Natural killer cell (primary cell): ENCODE data around the gene ARCN1. TPM values are rescaled to one million over a fixed set of nuclear protein-coding genes. Genes with fewer than 3 reads are reported as not detected.

Source experiments
- ATAC-seq, 3 donors: fragments of 150-1000 bp in 2 of 3; fragments of 200-7000 bp in 1 of 3; cut with Tn5 transposase; 1 replicate in 1 of 3; 2 replicates in 2 of 3; pipeline ENCODE4 v1.10.0; 2021; ENCODE audit warnings: mild to moderate bottlenecking in 2 of 3, moderate library complexity in 2 of 3
- DNase-seq, 2 donors: peaks; one replicate each; pipeline versions ENCODE4 v3.0.0 to v3.0.0-alpha.2; 2013 to 2021; ENCODE audit warnings: mixed read lengths in 1 of 2
- H3K27ac ChIP-seq: one replicate; pipeline ENCODE4 v1.5.1; 2013; ENCODE audit warnings: mild to moderate bottlenecking, low read length
- H3K27me3 ChIP-seq: one replicate; pipeline ENCODE4 v1.6.1; 2013; ENCODE audit warnings: low read length; ENCODE audit not compliant: control insufficient read depth, insufficient read depth
- H3K36me3 ChIP-seq: one replicate; pipeline ENCODE4 v1.6.1; 2013; ENCODE audit warnings: low read length; ENCODE audit not compliant: control insufficient read depth, insufficient read depth
- H3K4me1 ChIP-seq: one replicate; pipeline ENCODE4 v1.6.1; 2013; ENCODE audit warnings: low read length; ENCODE audit not compliant: control insufficient read depth, insufficient read depth
- H3K4me3 ChIP-seq: one replicate; pipeline ENCODE4 v1.5.1; 2013; ENCODE audit warnings: low read length
- H3K9me3 ChIP-seq: one replicate; pipeline ENCODE4 v1.6.1; 2013; ENCODE audit warnings: low read length; ENCODE audit not compliant: control insufficient read depth, insufficient read depth
- H3K27ac Mint-ChIP-seq, 2 donors: one replicate each; pipeline ENCODE4 v1.8.0; 2022; ENCODE audit warnings: mild to moderate bottlenecking in 2 of 2, mixed read lengths in 2 of 2, moderate library complexity in 1 of 2
- H3K27me3 Mint-ChIP-seq, 2 donors: one replicate each; pipeline ENCODE4 v1.8.0; 2022; ENCODE audit warnings: low read depth in 2 of 2, mixed read lengths in 2 of 2
- H3K36me3 Mint-ChIP-seq: one replicate; pipeline ENCODE4 v1.8.0; 2022; ENCODE audit warnings: mixed read lengths
- H3K4me1 Mint-ChIP-seq, 2 donors: one replicate each; pipeline ENCODE4 v1.8.0; 2022; ENCODE audit warnings: mixed read lengths in 2 of 2
- H3K4me3 Mint-ChIP-seq: one replicate; pipeline ENCODE4 v1.8.0; 2022; ENCODE audit warnings: mild to moderate bottlenecking, moderate library complexity, mixed read lengths
- H3K9me3 Mint-ChIP-seq, 2 donors: one replicate each; pipeline ENCODE4 v1.8.0; 2022; ENCODE audit warnings: mixed read lengths in 2 of 2
- WGBS: methylation state at CpG from one replicate; pipeline ENCODE4 v1.1.7; 2013; ENCODE audit warnings: missing lambda C conversion rate; ENCODE audit not compliant: insufficient coverage; 5-methylcytosine and 5-hydroxymethylcytosine counted together
- intact Hi-C: fragments of 100-400 bp; cut with micrococcal nuclease; formaldehyde crosslinking; loops from one replicate; pipeline ENCODE4 v1.14.2; 2022
- total RNA-seq, 4 donors: library from RNA; stranded (reverse); fragments of 120-200 nt in 1 of 4; gene quantifications; one replicate each; pipeline versions ENCODE4 v1.2.3 to v1.2.4, GENCODE V29; 2013 to 2022
- TF ChIP-seq, protein P1 (sequence below): fragments of 200-600 bp; IDR thresholded peaks from one replicate; pipeline ENCODE4 v1.8.0; 2022; ENCODE audit warnings: antibody characterized with exemption

ARCN1 gene
- total RNA-seq, 3 donors from 2014 or later (not counting 1 experiment from before 2014, with no cell fraction given), result 72.9 to 88.6 (median 88.4) TPM

DNA sequence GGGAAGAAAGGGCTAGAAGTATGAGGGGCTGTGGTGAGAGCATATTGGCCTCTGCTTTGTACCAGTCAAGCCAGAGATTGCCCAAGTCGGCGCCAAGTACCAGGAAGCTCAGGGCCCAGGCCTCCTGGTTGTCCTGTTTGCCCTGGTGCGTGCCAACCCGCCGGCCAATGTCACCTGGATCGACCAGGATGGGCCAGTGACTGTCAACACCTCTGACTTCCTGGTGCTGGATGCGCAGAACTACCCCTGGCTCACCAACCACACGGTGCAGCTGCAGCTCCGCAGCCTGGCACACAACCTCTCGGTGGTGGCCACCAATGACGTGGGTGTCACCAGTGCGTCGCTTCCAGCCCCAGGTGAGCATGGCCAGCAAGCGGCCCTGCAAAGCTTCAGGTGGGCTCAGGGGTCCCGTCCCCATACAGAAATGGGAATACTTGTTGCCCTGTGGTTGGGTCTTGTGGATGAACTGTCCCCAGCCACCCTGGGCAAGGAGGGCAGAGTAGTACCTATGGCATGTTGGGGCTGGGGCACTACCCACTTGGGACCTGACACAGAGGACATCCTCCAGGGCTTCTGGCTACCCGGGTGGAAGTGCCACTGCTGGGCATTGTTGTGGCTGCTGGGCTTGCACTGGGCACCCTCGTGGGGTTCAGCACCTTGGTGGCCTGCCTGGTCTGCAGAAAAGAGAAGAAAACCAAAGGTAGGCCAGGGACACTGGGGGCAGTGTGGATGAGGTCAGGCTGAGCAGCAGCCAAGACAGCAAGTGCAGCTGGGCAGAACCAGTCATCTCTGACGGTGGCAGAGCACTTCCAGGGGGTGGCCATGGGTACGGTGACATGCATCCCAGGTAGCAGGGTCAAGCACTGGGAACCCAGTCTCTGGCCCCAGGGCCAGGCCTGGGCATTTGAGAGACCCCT is 39.1 kb upstream of the ARCN1 start:
- peaks cover 24 to 25% of the 10 kb centered on the region in 2 donors for H3K4me1 Mint-ChIP-seq
- H3K9me3 Mint-ChIP-seq, result no peaks in the 10 kb centered on the region
- Histone ChIP-seq H3K27me3 (no peaks in the 10 kb centered on the region), H3K4me3 (no peak overlapping the region), H3K27ac (no peak overlapping the region), H3K9me3 (no peaks in the 10 kb centered on the region), H3K36me3 (no peaks in the 10 kb centered on the region), H3K4me1 (peaks cover 21% of the 10 kb centered on the region)
- no peak for ATAC-seq
- TF ChIP-seq, protein P1, sequence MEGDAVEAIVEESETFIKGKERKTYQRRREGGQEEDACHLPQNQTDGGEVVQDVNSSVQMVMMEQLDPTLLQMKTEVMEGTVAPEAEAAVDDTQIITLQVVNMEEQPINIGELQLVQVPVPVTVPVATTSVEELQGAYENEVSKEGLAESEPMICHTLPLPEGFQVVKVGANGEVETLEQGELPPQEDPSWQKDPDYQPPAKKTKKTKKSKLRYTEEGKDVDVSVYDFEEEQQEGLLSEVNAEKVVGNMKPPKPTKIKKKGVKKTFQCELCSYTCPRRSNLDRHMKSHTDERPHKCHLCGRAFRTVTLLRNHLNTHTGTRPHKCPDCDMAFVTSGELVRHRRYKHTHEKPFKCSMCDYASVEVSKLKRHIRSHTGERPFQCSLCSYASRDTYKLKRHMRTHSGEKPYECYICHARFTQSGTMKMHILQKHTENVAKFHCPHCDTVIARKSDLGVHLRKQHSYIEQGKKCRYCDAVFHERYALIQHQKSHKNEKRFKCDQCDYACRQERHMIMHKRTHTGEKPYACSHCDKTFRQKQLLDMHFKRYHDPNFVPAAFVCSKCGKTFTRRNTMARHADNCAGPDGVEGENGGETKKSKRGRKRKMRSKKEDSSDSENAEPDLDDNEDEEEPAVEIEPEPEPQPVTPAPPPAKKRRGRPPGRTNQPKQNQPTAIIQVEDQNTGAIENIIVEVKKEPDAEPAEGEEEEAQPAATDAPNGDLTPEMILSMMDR, result no peak
- DNase-seq, result no peak
- 94% methylated on average over 19 of the region's 19 CpGs for WGBS
- H3K4me3 Mint-ChIP-seq, result no peak overlapping the region
- intact Hi-C loops, result no loop called here
- H3K27me3 Mint-ChIP-seq, result no peaks in the 10 kb centered on the region
- no peak overlapping the region for H3K27ac Mint-ChIP-seq
- no peaks in the 10 kb centered on the region for H3K36me3 Mint-ChIP-seq

DNA sequence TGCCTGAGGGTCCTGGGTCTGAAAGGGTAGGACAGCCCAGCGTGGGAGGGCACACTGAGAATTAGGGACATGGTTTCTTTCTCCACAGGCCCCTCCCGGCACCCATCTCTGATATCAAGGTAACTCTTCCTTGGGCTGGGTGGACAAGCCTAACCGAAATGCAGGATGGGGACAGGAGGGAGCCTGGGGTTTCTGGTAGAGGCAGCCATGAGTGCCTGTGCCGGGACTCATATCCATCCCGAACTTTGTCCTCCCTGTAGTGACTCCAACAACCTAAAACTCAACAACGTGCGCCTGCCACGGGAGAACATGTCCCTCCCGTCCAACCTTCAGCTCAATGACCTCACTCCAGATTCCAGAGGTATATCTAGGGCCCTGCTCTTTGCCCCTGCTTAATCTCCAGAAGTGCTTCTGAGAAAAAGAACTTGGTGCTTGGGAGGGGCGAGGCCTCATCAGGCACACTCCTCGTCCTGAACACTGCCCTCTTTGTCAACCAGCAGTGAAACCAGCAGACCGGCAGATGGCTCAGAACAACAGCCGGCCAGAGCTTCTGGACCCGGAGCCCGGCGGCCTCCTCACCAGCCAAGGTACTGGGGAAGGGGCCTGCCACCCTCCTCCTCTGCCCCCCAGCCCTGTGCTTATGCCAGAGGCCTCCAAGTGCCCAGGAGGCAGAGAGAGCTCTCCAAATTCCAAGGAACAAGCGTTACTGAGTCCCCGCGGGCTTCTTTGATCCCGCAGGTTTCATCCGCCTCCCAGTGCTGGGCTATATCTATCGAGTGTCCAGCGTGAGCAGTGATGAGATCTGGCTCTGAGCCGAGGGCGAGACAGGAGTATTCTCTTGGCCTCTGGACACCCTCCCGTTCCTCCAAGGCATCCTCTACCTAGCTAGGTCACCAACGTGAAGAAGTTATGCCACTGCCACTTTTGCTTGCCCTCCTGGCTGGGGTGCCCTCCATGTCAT is 38.2 kb upstream of the ARCN1 start:
- Mint-ChIP-seq H3K27me3 (no peaks in the 10 kb centered on the region), H3K4me1 (peaks cover 22% of the 10 kb centered on the region in 2 donors), H3K4me3 (no peak overlapping the region), H3K9me3 (no peaks in the 10 kb centered on the region), H3K27ac (no peak overlapping the region), H3K36me3 (no peaks in the 10 kb centered on the region)
- ATAC-seq (no peak), DNase-seq (no peak)
- no peak overlapping the region for H3K27ac ChIP-seq
- 88% methylated on average over 27 of the region's 27 CpGs for WGBS
- TF ChIP-seq, protein P1, result no peak
- intact Hi-C loops, result no loop called here
- H3K9me3 ChIP-seq, result no peaks in the 10 kb centered on the region
- peaks cover 21% of the 10 kb centered on the region for H3K4me1 ChIP-seq
- H3K27me3 ChIP-seq, result no peaks in the 10 kb centered on the region
- H3K4me3 ChIP-seq, result no peak overlapping the region
- no peaks in the 10 kb centered on the region for H3K36me3 ChIP-seq

DNA sequence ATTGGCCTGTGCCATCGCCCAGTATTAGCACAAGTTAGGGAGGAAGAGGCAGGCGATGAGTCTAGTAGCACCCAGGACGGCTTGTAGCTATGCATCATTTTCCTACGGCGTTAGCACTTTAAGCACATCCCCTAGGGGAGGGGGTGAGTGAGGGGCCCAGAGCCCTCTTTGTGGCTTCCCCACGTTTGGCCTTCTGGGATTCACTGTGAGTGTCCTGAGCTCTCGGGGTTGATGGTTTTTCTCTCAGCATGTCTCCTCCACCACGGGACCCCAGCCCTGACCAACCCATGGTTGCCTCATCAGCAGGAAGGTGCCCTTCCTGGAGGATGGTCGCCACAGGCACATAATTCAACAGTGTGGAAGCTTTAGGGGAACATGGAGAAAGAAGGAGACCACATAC is 36.9 kb upstream of the ARCN1 start:
- TF ChIP-seq, protein P1, result no peak
- Histone ChIP-seq H3K27me3 (no peaks in the 10 kb centered on the region), H3K4me3 (no peak overlapping the region), H3K4me1 (peaks cover 12% of the 10 kb centered on the region), H3K36me3 (no peaks in the 10 kb centered on the region), H3K27ac (no peak overlapping the region), H3K9me3 (no peaks in the 10 kb centered on the region)
- H3K27me3 Mint-ChIP-seq, result no peaks in the 10 kb centered on the region
- peaks cover 10 to 11% of the 10 kb centered on the region in 2 donors for H3K4me1 Mint-ChIP-seq
- ATAC-seq, result no peak
- H3K27ac Mint-ChIP-seq, result no peak overlapping the region
- DNase-seq, result no peak
- no peaks in the 10 kb centered on the region for H3K36me3 Mint-ChIP-seq
- no peaks in the 10 kb centered on the region for H3K9me3 Mint-ChIP-seq
- intact Hi-C loops, result no loop called here
- 90% methylated on average over 8 of the region's 9 CpGs for WGBS
- H3K4me3 Mint-ChIP-seq, result no peak overlapping the region
